ENCODE results near the gene EHF. TPM values are rescaled to one million over a fixed set of nuclear protein-coding genes. Genes with fewer than 3 reads are reported as not detected.

Gene EHF
- total RNA-seq, 1 experiment from 2014 or later, result 118 TPM

DNA sequence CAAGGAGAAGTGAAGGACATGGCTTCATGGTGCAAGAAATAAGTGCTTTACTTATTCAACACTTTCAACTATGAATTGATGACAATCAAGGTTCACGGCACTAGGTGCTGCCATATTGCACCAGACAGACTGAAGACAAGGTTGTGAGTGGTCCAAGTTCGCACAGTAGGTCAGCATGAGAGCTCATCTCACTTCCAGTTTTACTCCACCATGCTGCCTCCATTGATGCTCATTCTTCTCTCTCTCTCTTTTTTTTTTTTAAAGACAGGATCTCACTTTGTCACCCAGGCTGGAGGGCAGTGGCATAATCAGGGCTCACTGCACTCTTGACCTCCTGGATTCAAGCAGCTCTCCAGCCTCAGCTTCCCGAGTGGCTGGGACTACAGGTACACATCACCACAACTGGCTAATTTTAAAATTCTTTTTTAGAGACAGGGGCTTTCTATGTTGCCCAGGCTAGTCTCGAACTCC, 47.7 kb downstream of the EHF start:
- H4K20me1 ChIP-seq (ENCODE audit: insufficient read depth), result no peaks in the 10 kb centered on the region
- no peaks in the 10 kb centered on the region for H3K9me2 ChIP-seq (ENCODE audit: insufficient read depth)
- H3K36me3 ChIP-seq (ENCODE audit: low read depth), result no peaks in the 10 kb centered on the region
- BruUV-seq (replicated peaks), result no TSS peak
- intact Hi-C loops (cut with micrococcal nuclease; ENCODE audit: unreplicated experiment), result loop anchor here (1.0 to 5.0 kb wide), 5 partner anchors 13 to 219 kb away; partner anchors contain the start of gene EHF
- H3F3A ChIP-seq (ENCODE audit: insufficient read depth, low read depth), result peaks cover 41% of the 10 kb centered on the region
- CTCF ChIA-PET, result no interaction called here
- POLR2A ChIA-PET (ENCODE audit: unreplicated experiment), result interaction anchor here (0.7 kb wide), 1 partner anchor 9 kb away, joined by 5 read pairs; no protein-coding TSS in a partner anchor
- peak overlapping the region; percentile 29 for H3K4me2 ChIP-seq
- peak overlapping the region; percentile 85 for H3K27ac ChIP-seq
- DNase-seq, result no peak
- H3K27me3 ChIP-seq (ENCODE audit: insufficient read depth, low read depth), result no peaks in the 10 kb centered on the region
- H2AFZ ChIP-seq, result no peak overlapping the region
- H3K4me3 ChIP-seq, result no peak overlapping the region
- H3K79me2 ChIP-seq (ENCODE audit: low read depth), result no peaks in the 10 kb centered on the region
- TF ChIP-seq, protein P1, sequence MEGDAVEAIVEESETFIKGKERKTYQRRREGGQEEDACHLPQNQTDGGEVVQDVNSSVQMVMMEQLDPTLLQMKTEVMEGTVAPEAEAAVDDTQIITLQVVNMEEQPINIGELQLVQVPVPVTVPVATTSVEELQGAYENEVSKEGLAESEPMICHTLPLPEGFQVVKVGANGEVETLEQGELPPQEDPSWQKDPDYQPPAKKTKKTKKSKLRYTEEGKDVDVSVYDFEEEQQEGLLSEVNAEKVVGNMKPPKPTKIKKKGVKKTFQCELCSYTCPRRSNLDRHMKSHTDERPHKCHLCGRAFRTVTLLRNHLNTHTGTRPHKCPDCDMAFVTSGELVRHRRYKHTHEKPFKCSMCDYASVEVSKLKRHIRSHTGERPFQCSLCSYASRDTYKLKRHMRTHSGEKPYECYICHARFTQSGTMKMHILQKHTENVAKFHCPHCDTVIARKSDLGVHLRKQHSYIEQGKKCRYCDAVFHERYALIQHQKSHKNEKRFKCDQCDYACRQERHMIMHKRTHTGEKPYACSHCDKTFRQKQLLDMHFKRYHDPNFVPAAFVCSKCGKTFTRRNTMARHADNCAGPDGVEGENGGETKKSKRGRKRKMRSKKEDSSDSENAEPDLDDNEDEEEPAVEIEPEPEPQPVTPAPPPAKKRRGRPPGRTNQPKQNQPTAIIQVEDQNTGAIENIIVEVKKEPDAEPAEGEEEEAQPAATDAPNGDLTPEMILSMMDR (conservative IDR thresholded peaks at IDR 0.05), result no peak
- TF ChIP-seq EZH2 (IDR thresholded peaks at IDR 0.05; ENCODE audit: low read depth), result no peak
- H3K9me3 ChIP-seq (ENCODE audit: insufficient read depth, low read depth), result no peaks in the 10 kb centered on the region
- peaks cover 50% of the 10 kb centered on the region for H3K4me1 ChIP-seq (replicated peaks; ENCODE audit: insufficient read depth)

DNA sequence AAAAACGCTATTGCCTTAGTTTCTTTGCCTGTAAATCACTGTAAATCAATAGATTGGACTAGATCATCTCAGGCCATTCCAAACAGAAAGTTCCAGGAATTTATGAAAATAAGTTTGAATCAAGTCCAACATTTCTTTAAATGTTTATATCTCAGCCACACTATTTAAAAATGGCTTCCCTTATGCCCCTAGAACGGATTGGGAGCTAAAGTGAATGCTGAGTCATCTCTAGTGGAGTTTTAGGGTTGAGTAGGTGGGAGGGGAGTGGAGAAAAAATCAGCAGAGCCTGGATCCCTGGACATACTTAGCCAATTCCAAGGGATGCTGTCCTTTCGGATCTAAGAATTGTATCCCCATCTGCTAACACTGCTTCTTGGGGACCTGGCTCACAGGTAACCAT, 48.6 kb downstream of the EHF start:
- H3K4me3 ChIP-seq, result no peak overlapping the region
- H3K79me2 ChIP-seq (ENCODE audit: low read depth), result no peaks in the 10 kb centered on the region
- H3K4me1 ChIP-seq (replicated peaks; ENCODE audit: insufficient read depth), result peaks cover 47% of the 10 kb centered on the region
- H3K9me2 ChIP-seq (ENCODE audit: insufficient read depth), result no peaks in the 10 kb centered on the region
- H3K4me2 ChIP-seq, result 0 out of 2 replicates have a peak overlapping the region, but pooled peaks have one; percentile 29
- peak overlapping the region; percentile 85 for H3K27ac ChIP-seq
- no peak overlapping the region for H2AFZ ChIP-seq
- DNase-seq, result no peak
- no peaks in the 10 kb centered on the region for H4K20me1 ChIP-seq (ENCODE audit: insufficient read depth)
- no TSS peak for BruUV-seq (replicated peaks)
- TF ChIP-seq, protein P1 (conservative IDR thresholded peaks at IDR 0.05), result no peak
- no peak for TF ChIP-seq EZH2 (IDR thresholded peaks at IDR 0.05; ENCODE audit: low read depth)
- no peaks in the 10 kb centered on the region for H3K36me3 ChIP-seq (ENCODE audit: low read depth)
- no peaks in the 10 kb centered on the region for H3K9me3 ChIP-seq (ENCODE audit: insufficient read depth, low read depth)
- CTCF ChIA-PET, result no interaction called here
- peaks cover 32% of the 10 kb centered on the region for H3F3A ChIP-seq (ENCODE audit: insufficient read depth, low read depth)
- no peaks in the 10 kb centered on the region for H3K27me3 ChIP-seq (ENCODE audit: insufficient read depth, low read depth)
- POLR2A ChIA-PET (ENCODE audit: unreplicated experiment), result no interaction called here
- intact Hi-C loops (cut with micrococcal nuclease; ENCODE audit: unreplicated experiment), result loop anchor here (5.0 kb wide), 2 partner anchors 47 to 218 kb away; partner anchors contain the start of gene EHF

DNA sequence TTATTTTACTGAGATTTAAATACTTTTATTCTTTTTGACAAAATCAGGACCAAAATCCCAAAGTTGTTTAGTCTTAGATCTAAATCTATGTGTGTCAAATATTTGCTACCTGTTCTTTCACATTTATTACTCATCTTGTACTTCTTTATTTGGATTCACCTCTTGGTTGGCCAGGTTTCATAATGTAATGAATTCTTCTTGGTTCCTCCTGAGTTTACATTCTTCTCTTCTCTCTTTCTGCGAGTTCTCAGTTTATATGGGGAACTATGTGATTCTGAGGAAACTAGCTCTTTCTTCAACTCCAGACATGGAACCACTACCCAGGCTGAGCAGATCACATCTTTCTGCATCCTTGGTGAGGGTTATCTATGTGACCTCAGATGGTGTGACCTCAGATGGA, 50.2 kb downstream of the EHF start:
- CTCF ChIA-PET, result no interaction called here
- BruUV-seq (replicated peaks), result no TSS peak
- no peaks in the 10 kb centered on the region for H3K36me3 ChIP-seq (ENCODE audit: low read depth)
- peaks cover 24% of the 10 kb centered on the region for H3F3A ChIP-seq (ENCODE audit: insufficient read depth, low read depth)
- no peak overlapping the region for H3K4me2 ChIP-seq
- no peak for DNase-seq
- H3K27ac ChIP-seq, result no peak overlapping the region
- H3K9me3 ChIP-seq (ENCODE audit: insufficient read depth, low read depth), result no peaks in the 10 kb centered on the region
- no peaks in the 10 kb centered on the region for H4K20me1 ChIP-seq (ENCODE audit: insufficient read depth)
- H3K79me2 ChIP-seq (ENCODE audit: low read depth), result no peaks in the 10 kb centered on the region
- POLR2A ChIA-PET (ENCODE audit: unreplicated experiment), result no interaction called here
- H3K27me3 ChIP-seq (ENCODE audit: insufficient read depth, low read depth), result no peaks in the 10 kb centered on the region
- TF ChIP-seq, protein P1 (conservative IDR thresholded peaks at IDR 0.05), result no peak
- no peak for TF ChIP-seq EZH2 (IDR thresholded peaks at IDR 0.05; ENCODE audit: low read depth)
- H3K4me1 ChIP-seq (replicated peaks; ENCODE audit: insufficient read depth), result peaks cover 32% of the 10 kb centered on the region
- no peaks in the 10 kb centered on the region for H3K9me2 ChIP-seq (ENCODE audit: insufficient read depth)
- H2AFZ ChIP-seq, result no peak overlapping the region
- no peak overlapping the region for H3K4me3 ChIP-seq
- intact Hi-C loops (cut with micrococcal nuclease; ENCODE audit: unreplicated experiment), result no loop called here

All from PC-9 (cell line).